Transverse colon (tissue), 4 donors: ENCODE measurements around the gene PTPN3. TPM values are rescaled to one million over a fixed set of nuclear protein-coding genes. Genes with fewer than 3 reads are reported as not detected.

Source experiments
- DNase-seq: peaks from one replicate; pipeline ENCODE4 v3.0.0-alpha.2; 2019
- H3K27ac ChIP-seq, 4 donors: fragments of 200-600 bp; sonication (generic); 2 replicates each; pipeline ENCODE4 v1.5.1; 2016 to 2018; ENCODE audit warnings: inconsistent platforms in 4 of 4
- H3K27me3 ChIP-seq: fragments of 200-600 bp; sonication (generic); 2 replicates; pipeline ENCODE4 v1.5.1; 2017; ENCODE audit warnings: inconsistent platforms
- H3K36me3 ChIP-seq, 4 donors: fragments of 200-600 bp; sonication (generic); 2 replicates each; pipeline ENCODE4 v1.5.1; 2017 to 2019; ENCODE audit warnings: inconsistent platforms in 4 of 4
- H3K4me1 ChIP-seq, 4 donors: fragments of 200-600 bp; sonication (generic); 2 replicates each; pipeline ENCODE4 v1.5.1; 2017 to 2020; ENCODE audit warnings: inconsistent platforms in 4 of 4
- H3K4me3 ChIP-seq, 4 donors: fragments of 200-600 bp; sonication (generic); 1 replicate in 1 of 4; 2 replicates in 3 of 4; pipeline versions ENCODE4 v1.5.1 to v1.6.1; 2017 to 2019; ENCODE audit warnings: inconsistent platforms in 4 of 4
- H3K9me3 ChIP-seq, 2 donors: fragments of 200-600 bp; sonication (generic); 2 replicates each; pipeline ENCODE4 v1.5.1; 2017 to 2019; ENCODE audit warnings: inconsistent platforms in 2 of 2
- CTCF ChIP-seq, 5 experiments: fragments of 200-600 bp in 3 of 5; fragments of 450-650 bp in 2 of 5; sonication (generic) in 3 of 5; IDR thresholded peaks; 1 replicate in 2 of 5; 2 replicates in 3 of 5; pipeline ENCODE4 v1.5.1; 2016 to 2017; ENCODE audit warnings: antibody characterized with exemption in 5 of 5, inconsistent platforms in 3 of 5, mild to moderate bottlenecking in 2 of 5, moderate library complexity in 1 of 5
- EP300 ChIP-seq: sonication (generic); formaldehyde crosslinking; IDR thresholded peaks from one replicate; pipeline ENCODE4 v1.6.1; 2017; ENCODE audit warnings: antibody characterized with exemption, low read depth
- POLR2A ChIP-seq: fragments of 450-650 bp; IDR thresholded peaks from one replicate; pipeline ENCODE4 v1.6.1; 2016; ENCODE audit warnings: antibody characterized with exemption, mild to moderate bottlenecking, moderate library complexity
- POLR2AphosphoS5 ChIP-seq, 3 donors: sonication (generic); formaldehyde crosslinking; IDR thresholded peaks; one replicate each; pipeline ENCODE4 v1.6.1; 2016; ENCODE audit warnings: antibody characterized with exemption in 3 of 3
- WGBS, 2 donors: methylation state at CpG; one replicate each; pipeline ENCODE4 v1.1.5; 2018; ENCODE audit warnings: low coverage in 1 of 2; 5-methylcytosine and 5-hydroxymethylcytosine counted together
- in situ Hi-C, 4 donors: fragments of 200-750 bp; cut with MboI; loops; one replicate each; pipeline versions ENCODE4 v1.15.0 to v1.15.1; 2017; ENCODE audit warnings: low sequenced_read_pairs in 3 of 4, low pct_ligation_motif_present in 1 of 4, low pct_unique_long_range_greater_than_20kb in 1 of 4
- intact Hi-C: fragments of 100-400 bp; cut with DNase I; formaldehyde crosslinking; loops from one replicate; pipeline ENCODE4 v1.15.1; 2023; ENCODE audit warnings: low total_unique reads
- total RNA-seq, 4 donors: library from RNA; depleted of rRNA; stranded (reverse); fragments of >200 nt; gene quantifications; one replicate each; pipeline ENCODE4 v1.1.0, GENCODE V29; 2016

The PTPN3 gene
- total RNA-seq, 4 donors from 2014 or later, result 12.7 to 27.0 (median 18.1) TPM

- H3K36me3 ChIP-seq, result no peaks in the 10 kb centered on the region
- TF ChIP-seq POLR2AphosphoS5 (IDR thresholded peaks at IDR 0.05) (no peak), EP300 (no peak), POLR2A (no peak), CTCF (IDR thresholded peaks at IDR 0.05) (no peak)
- no peak for DNase-seq
- in situ Hi-C loops, result no loop called here
- no peak overlapping the region for H3K4me3 ChIP-seq
- WGBS, 2 donors, result 60 to 65% methylated on average over 4 to 5 of the region's 5 CpGs
- peaks cover 34% of the 10 kb centered on the region for H3K27me3 ChIP-seq
- no peaks in the 10 kb centered on the region for H3K9me3 ChIP-seq
- intact Hi-C loops, result no loop called here
- H3K4me1 ChIP-seq, result peaks cover 0 to 35% (median 20%) of the 10 kb centered on the region in 4 donors
- H3K27ac ChIP-seq, result no peak overlapping the region
These were observed 2.4 kb upstream of the PTPN3 start for GRCh38 chr9:109500421-109500974.

GRCh38 chr9:109499631-109500410 is 1.7 kb upstream of the PTPN3 start:
- intact Hi-C loops (no loop called here), in situ Hi-C loops (no loop called here)
- Histone ChIP-seq H3K9me3 (no peaks in the 10 kb centered on the region), H3K36me3 (no peaks in the 10 kb centered on the region), H3K27ac (peak overlapping the region in 3 of 4 donors; percentile 28 to 32 (median 31)), H3K4me1 (peaks cover 0 to 36% (median 21%) of the 10 kb centered on the region in 4 donors), H3K27me3 (peaks cover 40% of the 10 kb centered on the region), H3K4me3 (peak overlapping the region in 3 of 4 donors; percentile 24 to 53 (median 36))
- peak; percentile 34 for TF ChIP-seq POLR2A
- TF ChIP-seq CTCF (IDR thresholded peaks at IDR 0.05), result no peak
- DNase-seq, result peak; percentile 72
- WGBS, 2 donors, result 8 to 31% methylated on average over 5 to 29 of the region's 56 CpGs

- Histone ChIP-seq H3K27ac (peak overlapping the region in 3 of 4 donors; percentile 28 to 32 (median 31)), H3K4me3 (peak overlapping the region in 3 of 4 donors; percentile 24 to 53 (median 36)), H3K27me3 (peaks cover 41% of the 10 kb centered on the region), H3K4me1 (peaks cover 0 to 36% (median 21%) of the 10 kb centered on the region in 4 donors), H3K9me3 (no peaks in the 10 kb centered on the region), H3K36me3 (no peaks in the 10 kb centered on the region)
- no peak for DNase-seq
- TF ChIP-seq CTCF (IDR thresholded peaks at IDR 0.05) (no peak), POLR2A (no peak), POLR2AphosphoS5 (IDR thresholded peaks at IDR 0.05) (no peak), EP300 (no peak)
- intact Hi-C loops (no loop called here), in situ Hi-C loops (no loop called here)
- WGBS, 2 donors, result 22 to 30% methylated on average over 11 to 12 of the region's 12 CpGs
These were observed 1.1 kb upstream of the PTPN3 start for GRCh38 chr9:109499093-109499630.
